BLaER1 treated with 17β-estradiol and CSF1 and Interleukin-3, amounts not matched to agents 10 nM and 100 nM (cell line): ENCODE measurements around the gene RGS3.

Experiments used
- H3K27ac ChIP-seq, 11 experiments: shearing (Covaris generic); formaldehyde crosslinking; 2 replicates each; pipeline ENCODE4 v1.8.1; 2022
- H3K27me3 ChIP-seq, 11 experiments: shearing (Covaris generic); formaldehyde crosslinking; 2 replicates each; pipeline ENCODE4 v1.8.1; 2022
- H3K36me3 ChIP-seq, 11 experiments: shearing (Covaris generic); formaldehyde crosslinking; 2 replicates each; pipeline ENCODE4 v1.8.1; 2022
- H3K4me1 ChIP-seq, 10 experiments: shearing (Covaris generic); formaldehyde crosslinking; 2 replicates each; pipeline ENCODE4 v1.8.1; 2022
- H3K4me2 ChIP-seq, 11 experiments: shearing (Covaris generic); formaldehyde crosslinking; 2 replicates each; pipeline ENCODE4 v1.8.1; 2022
- H3K4me3 ChIP-seq, 10 experiments: shearing (Covaris generic); formaldehyde crosslinking; 2 replicates each; pipeline ENCODE4 v1.8.1; 2022
- H3K9ac ChIP-seq, 11 experiments: shearing (Covaris generic); formaldehyde crosslinking; 2 replicates each; pipeline ENCODE4 v1.8.1; 2022
- H3K9me3 ChIP-seq, 11 experiments: shearing (Covaris generic); formaldehyde crosslinking; replicated peaks in 1 of 11; 2 replicates each; pipeline ENCODE4 v1.8.1; 2022
- H4K20me1 ChIP-seq, 11 experiments: shearing (Covaris generic); formaldehyde crosslinking; 2 replicates each; pipeline ENCODE4 v1.8.1; 2022
- Cebpa-rat ChIP-seq, 11 experiments: shearing (Covaris generic); IDR thresholded peaks; 2 replicates each; pipeline ENCODE4 v1.8.1; 2022

The RGS3 gene

DNA sequence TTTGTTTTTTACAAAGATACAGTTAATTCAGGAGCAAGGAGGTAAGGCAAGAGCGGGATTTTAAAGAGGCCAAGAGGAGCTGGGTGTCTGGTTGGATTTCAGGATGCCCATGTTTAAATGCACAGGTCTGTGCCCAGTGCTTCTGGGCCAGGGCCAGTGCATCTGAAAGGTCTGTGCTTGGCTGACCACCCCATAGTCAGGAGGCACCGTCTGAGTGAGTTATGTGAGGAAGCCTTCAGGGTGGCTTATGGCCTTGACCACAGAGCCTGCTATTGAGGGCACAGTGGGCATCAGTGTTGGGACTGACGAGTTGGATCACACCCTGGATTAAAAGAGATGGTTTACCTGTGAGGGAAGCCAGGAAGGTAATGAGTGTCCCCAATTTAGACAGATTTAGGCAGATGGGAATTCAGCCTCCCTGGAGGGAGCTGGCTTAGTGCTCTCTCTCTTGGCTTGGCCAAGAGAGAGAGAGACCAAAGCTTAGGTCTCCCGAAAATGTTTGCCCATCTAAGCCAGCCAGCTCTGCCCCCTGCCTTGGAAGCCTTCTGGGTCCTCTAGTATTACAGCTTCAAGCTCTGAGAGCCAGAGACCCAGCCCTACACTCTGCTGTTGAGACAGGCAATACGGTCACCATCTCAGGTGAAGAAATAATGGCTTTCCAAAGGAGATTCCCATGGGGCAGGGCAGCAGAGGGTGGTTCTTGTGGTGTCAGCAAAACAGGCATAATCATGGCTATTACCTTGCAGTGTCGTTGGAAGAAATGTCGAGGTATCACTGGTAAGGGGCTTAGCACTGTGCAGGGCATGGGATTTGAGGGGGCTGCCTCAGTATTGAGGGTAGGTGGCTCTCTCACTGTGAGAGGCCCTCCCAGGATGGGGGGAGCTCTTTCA lies 68.6 kb downstream of the RGS3 start:
- Histone ChIP-seq H3K4me2 (no peak overlapping the region), H3K27ac (no peak overlapping the region), H4K20me1 (no peaks in the 10 kb centered on the region), H3K36me3 (no peaks in the 10 kb centered on the region), H3K4me3 (no peak overlapping the region), H3K4me1 (peaks cover 17 to 25% (median 19%) of the 10 kb centered on the region in 10 experiments), H3K9me3 (no peaks in the 10 kb centered on the region), H3K27me3 (no peaks in the 10 kb centered on the region), H3K9ac (no peak overlapping the region)
- TF ChIP-seq Cebpa-rat (IDR thresholded peaks at IDR 0.05): no peak

DNA sequence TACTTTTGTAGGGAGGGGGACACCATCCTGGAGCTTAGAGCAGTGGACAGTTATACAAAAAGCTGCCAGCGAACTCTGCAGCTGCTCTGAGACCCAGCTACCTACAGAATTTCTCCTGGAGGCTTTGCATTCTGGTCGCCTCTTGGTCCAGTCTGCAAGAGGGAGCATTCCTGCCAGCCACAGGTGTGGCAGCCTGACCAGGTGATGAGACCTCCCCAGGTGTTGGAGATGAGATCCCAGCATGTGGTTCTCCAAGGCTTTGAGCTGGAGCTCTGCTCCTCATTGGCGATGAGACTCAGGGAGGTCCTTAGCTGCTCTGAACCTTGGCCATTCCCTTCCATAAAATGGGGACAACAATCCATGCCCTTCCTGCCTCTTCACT lies 69.3 kb downstream of the RGS3 start:
- Histone ChIP-seq H3K9me3 (no peaks in the 10 kb centered on the region), H3K4me3 (no peak overlapping the region), H3K4me2 (no peak overlapping the region), H3K36me3 (no peaks in the 10 kb centered on the region), H3K27ac (no peak overlapping the region), H3K27me3 (no peaks in the 10 kb centered on the region), H4K20me1 (no peaks in the 10 kb centered on the region), H3K9ac (no peak overlapping the region), H3K4me1 (peaks cover 23 to 31% (median 26%) of the 10 kb centered on the region in 10 experiments)
- TF ChIP-seq Cebpa-rat (IDR thresholded peaks at IDR 0.05): no peak

- H3K9me3 ChIP-seq: no peaks in the 10 kb centered on the region
- H3K36me3 ChIP-seq: no peaks in the 10 kb centered on the region
- no peaks in the 10 kb centered on the region for H3K27me3 ChIP-seq
- no peak overlapping the region for H3K9ac ChIP-seq
- no peak overlapping the region for H3K4me3 ChIP-seq
- H4K20me1 ChIP-seq: no peaks in the 10 kb centered on the region
- peaks cover 25 to 34% (median 30%) of the 10 kb centered on the region in 10 experiments for H3K4me1 ChIP-seq
- H3K4me2 ChIP-seq: 0 out of 22 replicates have a peak overlapping the region, but pooled peaks of 1 of the 11 experiments have one; percentile 7
- no peak overlapping the region for H3K27ac ChIP-seq
- TF ChIP-seq Cebpa-rat (IDR thresholded peaks at IDR 0.05): no peak
Measured at GRCh38 chr9:113533335-113534225, 70.1 kb downstream of the RGS3 start.

GRCh38 chr9:113535756-113536155 lies 72.2 kb downstream of the RGS3 start:
- H3K4me3 ChIP-seq: no peak overlapping the region
- H3K36me3 ChIP-seq: no peaks in the 10 kb centered on the region
- no peaks in the 10 kb centered on the region for H3K27me3 ChIP-seq
- no peaks in the 10 kb centered on the region for H3K9me3 ChIP-seq
- H3K4me2 ChIP-seq: peak overlapping the region; percentile 57 to 81 (median 68)
- H3K9ac ChIP-seq: peak overlapping the region in 4 of 11 experiments; percentile 1 to 47 (median 44); a peak in 5 of 22 replicates
- no peak for TF ChIP-seq Cebpa-rat (IDR thresholded peaks at IDR 0.05)
- H4K20me1 ChIP-seq: no peaks in the 10 kb centered on the region
- peaks cover 27 to 39% (median 32%) of the 10 kb centered on the region in 10 experiments for H3K4me1 ChIP-seq
- peak overlapping the region in 8 of 11 experiments; percentile 8 to 56 (median 22); a peak in 9 of 22 replicates for H3K27ac ChIP-seq

DNA sequence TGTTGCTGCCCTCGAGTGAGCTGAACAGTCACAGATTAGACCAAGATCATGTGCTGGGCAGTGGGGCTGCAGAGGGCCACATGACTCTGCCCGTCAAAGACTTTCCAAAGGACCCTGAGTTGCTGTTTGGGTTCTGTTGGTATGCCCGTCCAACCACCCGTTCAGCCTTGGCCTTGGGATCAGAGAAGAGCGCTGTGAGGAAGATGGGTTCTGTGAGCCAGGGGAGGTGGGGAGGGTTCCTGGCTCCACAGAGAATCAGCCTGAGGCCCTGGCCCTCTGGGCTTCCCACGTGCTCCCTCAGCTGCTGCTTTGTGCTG lies 72.6 kb downstream of the RGS3 start:
- no peak overlapping the region for H3K4me3 ChIP-seq
- TF ChIP-seq Cebpa-rat (IDR thresholded peaks at IDR 0.05): no peak
- H3K27ac ChIP-seq: peak overlapping the region in 8 of 11 experiments; percentile 8 to 56 (median 22); a peak in 10 of 22 replicates
- H3K9me3 ChIP-seq: no peaks in the 10 kb centered on the region
- H3K27me3 ChIP-seq: no peaks in the 10 kb centered on the region
- peaks cover 31 to 42% (median 35%) of the 10 kb centered on the region in 10 experiments for H3K4me1 ChIP-seq
- no peaks in the 10 kb centered on the region for H4K20me1 ChIP-seq
- H3K36me3 ChIP-seq: no peaks in the 10 kb centered on the region
- peak overlapping the region in 7 of 11 experiments; percentile 1 to 47 (median 27); a peak in 8 of 22 replicates for H3K9ac ChIP-seq
- H3K4me2 ChIP-seq: peak overlapping the region; percentile 57 to 81 (median 68)

DNA sequence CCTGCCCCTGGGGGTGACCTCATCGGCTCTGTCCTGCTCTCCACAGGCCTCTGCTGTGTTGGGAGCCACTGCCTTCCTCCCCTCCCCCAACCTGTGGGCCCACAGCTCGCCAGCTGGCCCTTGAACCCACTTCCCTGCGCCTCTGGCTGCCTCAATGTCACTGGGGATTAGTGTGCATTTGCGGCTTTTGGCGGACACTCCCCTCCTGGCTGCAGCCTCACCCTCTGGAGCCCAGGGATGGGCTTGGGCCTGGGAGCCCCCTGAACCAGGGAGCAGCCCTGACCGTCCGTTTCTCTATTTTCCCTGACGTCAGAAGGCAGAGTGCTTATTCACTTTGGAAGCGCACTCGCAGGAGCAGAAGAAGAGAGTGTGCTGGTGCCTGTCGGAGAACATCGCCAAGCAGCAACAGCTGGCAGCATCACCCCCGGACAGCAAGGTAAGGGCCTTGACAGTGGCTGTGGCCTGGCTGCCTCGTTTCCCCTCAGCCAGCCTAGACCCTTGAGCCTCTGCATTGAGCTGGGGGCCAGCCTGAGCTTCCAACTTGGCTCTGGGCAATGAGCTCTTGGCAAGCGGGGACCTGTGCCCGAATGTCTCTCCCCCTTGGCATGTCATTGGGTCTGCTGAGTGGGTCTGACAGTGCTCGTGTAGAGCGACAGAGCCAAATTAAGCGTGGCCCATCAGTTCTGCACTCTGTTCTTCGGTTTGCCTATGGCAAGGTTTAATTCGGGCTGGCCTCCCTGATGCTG lies 73.1 kb downstream of the RGS3 start:
- H3K4me1 ChIP-seq: peaks cover 31 to 47% (median 39%) of the 10 kb centered on the region in 10 experiments
- peak overlapping the region; percentile 57 to 81 (median 68) for H3K4me2 ChIP-seq
- peak overlapping the region in 7 of 11 experiments; percentile 8 to 56 (median 22); a peak in 9 of 22 replicates for H3K27ac ChIP-seq
- no peaks in the 10 kb centered on the region for H4K20me1 ChIP-seq
- H3K36me3 ChIP-seq: no peaks in the 10 kb centered on the region
- H3K9ac ChIP-seq: peak overlapping the region in 7 of 11 experiments; percentile 1 to 47 (median 27); a peak in 8 of 22 replicates
- H3K9me3 ChIP-seq: no peaks in the 10 kb centered on the region
- H3K4me3 ChIP-seq: no peak overlapping the region
- no peaks in the 10 kb centered on the region for H3K27me3 ChIP-seq
- no peak for TF ChIP-seq Cebpa-rat (IDR thresholded peaks at IDR 0.05)

DNA sequence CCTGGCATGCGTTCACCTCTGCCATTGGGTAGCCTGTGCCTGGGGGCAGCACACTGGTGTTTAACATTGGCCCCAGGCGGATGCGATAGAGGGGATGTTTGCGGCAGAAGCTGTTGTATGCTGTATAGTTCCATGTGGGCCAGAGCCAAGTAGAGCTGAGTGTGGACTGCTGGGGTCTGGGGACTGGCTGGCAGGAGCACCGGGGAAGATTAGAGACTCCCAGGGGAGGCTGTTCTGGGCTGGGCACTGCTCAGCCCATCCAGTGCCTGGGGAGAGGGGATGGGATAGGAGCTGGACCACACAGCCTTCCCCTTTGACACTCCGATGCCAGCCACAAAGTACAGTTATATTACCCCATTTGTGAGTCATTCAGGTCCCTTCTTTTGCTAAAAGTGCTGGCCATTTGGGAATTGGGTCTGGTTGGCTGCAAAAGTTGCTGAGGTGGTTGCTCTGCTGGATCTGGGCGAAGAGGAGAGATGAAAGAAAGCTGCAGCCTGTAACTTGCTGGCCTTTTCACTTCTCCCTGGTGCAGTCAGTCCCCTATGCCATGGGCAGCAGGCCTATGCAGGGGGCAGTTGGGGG lies 73.8 kb downstream of the RGS3 start:
- H4K20me1 ChIP-seq: no peaks in the 10 kb centered on the region
- no peaks in the 10 kb centered on the region for H3K27me3 ChIP-seq
- H3K27ac ChIP-seq: peak overlapping the region in 1 of 11 experiments; percentile 26; a peak in 1 of 22 replicates
- no peak overlapping the region for H3K4me3 ChIP-seq
- peak overlapping the region; percentile 57 to 81 (median 68) for H3K4me2 ChIP-seq
- H3K9me3 ChIP-seq: no peaks in the 10 kb centered on the region
- peak overlapping the region in 2 of 11 experiments; percentile 15 to 45; a peak in 1 of 22 replicates for H3K9ac ChIP-seq
- peaks cover 31 to 54% (median 39%) of the 10 kb centered on the region in 10 experiments for H3K4me1 ChIP-seq
- no peaks in the 10 kb centered on the region for H3K36me3 ChIP-seq
- no peak for TF ChIP-seq Cebpa-rat (IDR thresholded peaks at IDR 0.05)

DNA sequence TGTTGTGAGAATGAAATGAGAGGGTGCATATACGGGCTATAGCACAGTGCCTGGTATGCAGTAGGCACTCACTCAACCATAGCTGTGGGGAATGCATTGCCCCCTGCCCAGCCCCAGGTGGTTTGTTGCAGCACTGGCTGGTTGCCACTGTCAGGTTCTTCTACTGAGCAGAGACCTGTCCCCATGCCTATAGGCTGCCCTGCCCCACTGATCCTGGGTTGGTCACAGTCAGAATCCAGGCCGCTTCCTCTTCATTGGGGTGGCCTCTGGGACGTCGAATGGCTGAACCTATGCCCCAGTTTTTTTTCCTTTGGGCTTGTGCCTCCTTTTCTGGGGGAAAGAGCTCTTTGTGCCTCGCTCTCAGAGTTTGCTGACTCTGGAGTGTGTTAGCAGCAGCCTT lies 74.6 kb downstream of the RGS3 start:
- Histone ChIP-seq H3K4me1 (peaks cover 31 to 56% (median 39%) of the 10 kb centered on the region in 10 experiments), H3K9me3 (no peaks in the 10 kb centered on the region), H3K36me3 (no peaks in the 10 kb centered on the region), H3K9ac (no peak overlapping the region), H3K4me2 (peak overlapping the region in 7 of 11 experiments; percentile 60 to 81 (median 70); a peak in 7 of 22 replicates), H3K4me3 (no peak overlapping the region), H3K27ac (no peak overlapping the region), H3K27me3 (no peaks in the 10 kb centered on the region), H4K20me1 (no peaks in the 10 kb centered on the region)
- TF ChIP-seq Cebpa-rat (IDR thresholded peaks at IDR 0.05): no peak
